Measurements from ENCODE around the gene RAB11FIP3. TPM values are rescaled to one million over a fixed set of nuclear protein-coding genes. Genes with fewer than 3 reads are reported as not detected.

The RAB11FIP3 gene
- total RNA-seq, 2 donors from 2014 or later, result 62.7 to 68.9 TPM

- 94 to 100% methylated on average over 3 to 6 of the region's 6 CpGs for WGBS, 2 experiments (ENCODE audit: insufficient coverage in 1 of 2, insufficient read length in 1 of 2)
- Mint-ChIP-seq H3K27ac (no peak overlapping the region), H3K36me3 (ENCODE audit: low read depth) (peaks cover 30% of the 10 kb centered on the region), H3K27me3 (ENCODE audit: insufficient read depth) (no peaks in the 10 kb centered on the region), H3K4me3 (no peak overlapping the region), H3K4me1 (peaks cover 8% of the 10 kb centered on the region), H3K9me3 (no peaks in the 10 kb centered on the region)
- Histone ChIP-seq H3K4me3 (ENCODE audit: low read length) (no peak overlapping the region), H3K4me1 (ENCODE audit: control insufficient read depth, insufficient read depth, low read length) (no peaks in the 10 kb centered on the region), H3K9me3 (ENCODE audit: control insufficient read depth, low read length) (no peaks in the 10 kb centered on the region), H3K27ac (ENCODE audit: low read depth, low read length) (no peak overlapping the region), H3K27me3 (ENCODE audit: control insufficient read depth, insufficient read depth, low read length, poor library complexity, severe bottlenecking) (no peaks in the 10 kb centered on the region), H3K36me3 (ENCODE audit: control insufficient read depth, insufficient read depth, low read length) (peaks cover 12% of the 10 kb centered on the region), H3K9ac (ENCODE audit: extremely low read depth, low read length, poor library complexity, severe bottlenecking) (no peak overlapping the region)
- DNase-seq, result no peak
- TF ChIP-seq CTCF (conservative IDR thresholded peaks at IDR 0.05), result no peak
Observed at GRCh38 chr16:440627-441026, 15.2 kb downstream of the RAB11FIP3 start.

GRCh38 chr16:441447-441846 lies 16.0 kb downstream of the RAB11FIP3 start:
- H3K4me3 ChIP-seq (ENCODE audit: low read length), result no peak overlapping the region
- H3K27ac ChIP-seq (ENCODE audit: low read depth, low read length), result no peak overlapping the region
- peaks cover 30% of the 10 kb centered on the region for H3K36me3 Mint-ChIP-seq (ENCODE audit: low read depth)
- WGBS, 2 experiments (ENCODE audit: insufficient coverage in 1 of 2, insufficient read length in 1 of 2), result 90 to 100% methylated on average over 5 to 6 of the region's 6 CpGs
- H3K4me1 ChIP-seq (ENCODE audit: control insufficient read depth, insufficient read depth, low read length), result no peaks in the 10 kb centered on the region
- TF ChIP-seq CTCF (conservative IDR thresholded peaks at IDR 0.05), result no peak
- peaks cover 11% of the 10 kb centered on the region for H3K36me3 ChIP-seq (ENCODE audit: control insufficient read depth, insufficient read depth, low read length)
- DNase-seq, result no peak
- no peak overlapping the region for H3K9ac ChIP-seq (ENCODE audit: extremely low read depth, low read length, poor library complexity, severe bottlenecking)
- H3K9me3 Mint-ChIP-seq, result no peaks in the 10 kb centered on the region
- no peaks in the 10 kb centered on the region for H3K9me3 ChIP-seq (ENCODE audit: control insufficient read depth, low read length)
- H3K27ac Mint-ChIP-seq, result peak overlapping the region; percentile 10
- peaks cover 8% of the 10 kb centered on the region for H3K4me1 Mint-ChIP-seq
- H3K27me3 Mint-ChIP-seq (ENCODE audit: insufficient read depth), result no peaks in the 10 kb centered on the region
- no peaks in the 10 kb centered on the region for H3K27me3 ChIP-seq (ENCODE audit: control insufficient read depth, insufficient read depth, low read length, poor library complexity, severe bottlenecking)
- no peak overlapping the region for H3K4me3 Mint-ChIP-seq

GRCh38 chr16:442976-443375 lies 17.5 kb downstream of the RAB11FIP3 start:
- no peak overlapping the region for H3K9ac ChIP-seq (ENCODE audit: extremely low read depth, low read length, poor library complexity, severe bottlenecking)
- Mint-ChIP-seq H3K27me3 (ENCODE audit: insufficient read depth) (no peaks in the 10 kb centered on the region), H3K36me3 (ENCODE audit: low read depth) (peaks cover 27% of the 10 kb centered on the region)

More at GRCh38 chr16:442976-443375, 17.5 kb downstream of the RAB11FIP3 start:
- 94 to 98% methylated on average over 4 to 6 of the region's 6 CpGs for WGBS, 2 experiments (ENCODE audit: insufficient coverage in 1 of 2, insufficient read length in 1 of 2)
- peaks cover 11% of the 10 kb centered on the region for H3K36me3 ChIP-seq (ENCODE audit: control insufficient read depth, insufficient read depth, low read length)
- Mint-ChIP-seq H3K4me1 (peaks cover 8% of the 10 kb centered on the region), H3K27ac (no peak overlapping the region), H3K4me3 (no peak overlapping the region), H3K9me3 (no peaks in the 10 kb centered on the region)
- no peak overlapping the region for H3K4me3 ChIP-seq (ENCODE audit: low read length)
- TF ChIP-seq CTCF (conservative IDR thresholded peaks at IDR 0.05), result no peak
- no peaks in the 10 kb centered on the region for H3K9me3 ChIP-seq (ENCODE audit: control insufficient read depth, low read length)
- no peaks in the 10 kb centered on the region for H3K4me1 ChIP-seq (ENCODE audit: control insufficient read depth, insufficient read depth, low read length)
- DNase-seq, result no peak
- H3K27me3 ChIP-seq (ENCODE audit: control insufficient read depth, insufficient read depth, low read length, poor library complexity, severe bottlenecking), result no peaks in the 10 kb centered on the region
- no peak overlapping the region for H3K27ac ChIP-seq (ENCODE audit: low read depth, low read length)
